K562 (cell line): ENCODE results near the gene SLC25A10. TPM values are rescaled to one million over a fixed set of nuclear protein-coding genes. Genes with fewer than 3 reads are reported as not detected.
A peak's percentile ranks its signal among the peaks of the same experiment; 100 is the strongest.

ENCODE experiments used
- CREM ChIP-seq: IDR thresholded peaks from 2 replicates; pipeline ENCODE4 v1.6.1; 2014; ENCODE audit warnings: antibody characterized with exemption, low read depth
- FOS ChIP-seq: IDR thresholded peaks from 3 replicates; pipeline ENCODE4 v1.6.1; 2011; ENCODE audit not compliant: insufficient read length; ENCODE audit errors: extremely low read depth
- FOXJ2 ChIP-seq: fragments of 200-800 bp; sonication (Bioruptor generic); IDR thresholded peaks from 2 replicates; pipeline ENCODE4 v1.6.1; 2016; ENCODE audit warnings: missing genetic modification characterization, missing compliant biosample characterization
- KDM2B ChIP-seq: fragments of 250-450 bp; sonication (Bioruptor Pico); IDR thresholded peaks from 2 replicates; pipeline ENCODE4 v1.8.0; 2021; ENCODE audit warnings: mild to moderate bottlenecking, moderate library complexity
- LEF1 ChIP-seq: fragments of 450-650 bp; IDR thresholded peaks from 2 replicates; pipeline ENCODE4 v1.6.1; 2016; ENCODE audit warnings: mild to moderate bottlenecking
- POLR2A ChIP-seq: fragments of 450-650 bp; conservative IDR thresholded peaks from 2 replicates; pipeline ENCODE4 v1.6.1; 2016
- RFX5 ChIP-seq: IDR thresholded peaks from 2 replicates; pipeline ENCODE4 v1.6.1; 2011; ENCODE audit warnings: low read depth, mild to moderate bottlenecking, improper control_type of control experiment, low read length
- RUNX1 ChIP-seq: sonication (generic); IDR thresholded peaks from 2 replicates; pipeline ENCODE4 v1.6.1; 2016; ENCODE audit warnings: antibody characterized with exemption, low read depth
- SAP30 ChIP-seq: fragments of 200-600 bp; sonication (generic); IDR thresholded peaks from 2 replicates; pipeline ENCODE4 v1.6.1; 2012; ENCODE audit warnings: borderline replicate concordance, low read depth, mild to moderate bottlenecking, moderate library complexity, low read length, control low read depth, inconsistent platforms; ENCODE audit not compliant: insufficient read depth, poor library complexity, severe bottlenecking
- SUPT5H ChIP-seq: fragments of 450-650 bp; IDR thresholded peaks from 2 replicates; pipeline ENCODE4 v1.6.1; 2016
- ZC3H8 ChIP-seq: fragments of 450-650 bp; IDR thresholded peaks from 2 replicates; pipeline ENCODE4 v1.6.1; 2017
- ZNF224 ChIP-seq: sonication (generic); formaldehyde crosslinking; IDR thresholded peaks from 2 replicates; pipeline ENCODE4 v1.8.0; 2022; ENCODE audit warnings: mild to moderate bottlenecking, missing genetic modification reagents
- ZNF324 ChIP-seq: fragments of 250-450 bp; sonication (Bioruptor Pico); IDR thresholded peaks from 2 replicates; pipeline ENCODE4 v1.4.0; 2020; ENCODE audit warnings: mild to moderate bottlenecking
- ZNF384 ChIP-seq: IDR thresholded peaks from 2 replicates; pipeline ENCODE4 v1.6.1; 2012; ENCODE audit warnings: low read depth, low read length, improper control_type of control experiment
- ZNF507 ChIP-seq: conservative IDR thresholded peaks from 2 replicates; pipeline ENCODE4 v1.6.1; 2017; ENCODE audit warnings: missing genetic modification characterization, missing compliant biosample characterization
- ZNF586 ChIP-seq: fragments of 450-650 bp; formaldehyde crosslinking; conservative IDR thresholded peaks from 2 replicates; pipeline ENCODE4 v1.4.0; 2020; ENCODE audit warnings: mild to moderate bottlenecking, moderate library complexity
- ZNF79 ChIP-seq: fragments of 250-450 bp; sonication (Bioruptor Pico); IDR thresholded peaks from 2 replicates; pipeline ENCODE4 v1.4.0; 2020; ENCODE audit warnings: low read depth, mild to moderate bottlenecking, moderate library complexity
- ZSCAN32 ChIP-seq: fragments of 450-650 bp; formaldehyde crosslinking; IDR thresholded peaks from 2 replicates; pipeline ENCODE4 v1.4.0; 2020; ENCODE audit warnings: mild to moderate bottlenecking, moderate library complexity
- polyA plus RNA-seq, 8 experiments: library from polyadenylated mRNA; depleted of rRNA in 4 of 8; stranded (reverse) in 5 of 8; unstranded in 3 of 8; fragments of >200 nt; fragmentation: Nextera tagmentation in 2 of 8; fragmentation: Illumina TruSeq in 1 of 8; extraction: Ambion mirVana in 2 of 8; extraction: Trizol in 1 of 8; gene quantifications; 2 replicates each; pipeline versions ENCODE4 v1.2.1 to v1.2.3, GENCODE V29; 2011 to 2014; ENCODE audit warnings: inconsistent platforms in 1 of 8, missing spikeins in 1 of 8
- total RNA-seq, 7 experiments: library from RNA; depleted of rRNA in 6 of 7; stranded (reverse); fragments of >200 nt in 6 of 7; fragmentation: Illumina TruSeq in 2 of 7; extraction: Trizol in 2 of 7; gene quantifications; 2 replicates each; pipeline versions ENCODE4 v1.2.1 to v1.2.3, GENCODE V29; 2011 to 2021; ENCODE audit warnings: low replicate concordance in 1 of 7
- TF ChIP-seq, protein P1 (sequence below): fragments of 450-650 bp; IDR thresholded peaks from 2 replicates; pipeline ENCODE4 v1.7.0; 2016; ENCODE audit warnings: borderline replicate concordance
- TF ChIP-seq, protein P2 (sequence below), 2 experiments: IDR thresholded peaks in 1 of 2; conservative IDR thresholded peaks in 1 of 2; 2 replicates each; pipeline ENCODE4 v1.6.1; 2016; ENCODE audit warnings: low read depth in 2 of 2, mild to moderate bottlenecking in 1 of 2, missing compliant biosample characterization in 1 of 2, missing genetic modification characterization in 1 of 2, moderate library complexity in 1 of 2
- TF ChIP-seq, protein P3 (sequence below): sonication (generic); formaldehyde crosslinking; IDR thresholded peaks from 2 replicates; pipeline ENCODE4 v1.8.1; 2022; ENCODE audit warnings: missing genetic modification reagents
- TF ChIP-seq, protein P4 (sequence below): fragments of 450-650 bp; formaldehyde crosslinking; conservative IDR thresholded peaks from 2 replicates; pipeline ENCODE4 v1.4.0; 2022; ENCODE audit warnings: mild to moderate bottlenecking, missing genetic modification characterization

The SLC25A10 gene
- total and polyA plus RNA-seq, 9 of the 15 experiments (the other 6 are each of a cell fraction or from before 2014, with no cell fraction given), result 0.10 to 85.6 (median 34.3) TPM

DNA sequence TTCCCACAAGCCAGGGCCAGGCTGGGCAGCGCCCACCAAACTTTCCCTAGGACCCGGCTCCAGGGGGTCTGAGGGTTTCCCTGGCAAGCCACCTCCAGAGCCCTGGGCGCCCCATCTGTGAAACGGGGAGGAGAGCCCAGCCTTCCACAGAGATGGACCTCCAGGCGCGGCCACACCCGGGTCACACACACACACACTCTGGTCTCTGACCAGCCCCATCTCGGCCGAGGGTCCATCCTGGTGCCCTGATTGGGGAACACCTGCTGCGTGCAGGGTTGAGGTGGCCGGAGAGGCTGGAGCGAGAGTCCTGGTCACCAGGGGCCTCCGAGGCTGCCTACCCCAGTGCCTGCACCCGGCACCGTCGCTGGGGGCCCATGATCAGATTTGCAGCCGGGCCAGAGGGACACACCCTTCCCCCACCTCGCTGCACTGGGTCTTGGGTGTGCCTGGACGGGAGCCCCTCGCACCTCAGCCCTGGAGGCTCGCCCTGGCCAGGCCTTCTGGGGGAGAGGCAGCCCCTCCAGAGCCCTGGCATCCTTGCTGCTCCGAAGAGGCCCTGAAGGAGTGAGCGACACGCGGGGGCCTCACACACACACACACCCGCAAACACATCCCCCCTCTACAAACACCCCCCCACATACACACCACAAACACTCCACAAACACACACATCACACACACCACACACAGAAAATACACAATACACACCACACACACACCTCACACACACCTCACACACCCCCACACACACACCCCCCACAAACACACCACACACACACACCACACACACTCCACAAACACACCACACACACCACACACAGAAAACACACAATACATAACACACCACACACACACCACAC lies 29.7 kb downstream of the SLC25A10 start (continued):
- TF ChIP-seq, protein P1, sequence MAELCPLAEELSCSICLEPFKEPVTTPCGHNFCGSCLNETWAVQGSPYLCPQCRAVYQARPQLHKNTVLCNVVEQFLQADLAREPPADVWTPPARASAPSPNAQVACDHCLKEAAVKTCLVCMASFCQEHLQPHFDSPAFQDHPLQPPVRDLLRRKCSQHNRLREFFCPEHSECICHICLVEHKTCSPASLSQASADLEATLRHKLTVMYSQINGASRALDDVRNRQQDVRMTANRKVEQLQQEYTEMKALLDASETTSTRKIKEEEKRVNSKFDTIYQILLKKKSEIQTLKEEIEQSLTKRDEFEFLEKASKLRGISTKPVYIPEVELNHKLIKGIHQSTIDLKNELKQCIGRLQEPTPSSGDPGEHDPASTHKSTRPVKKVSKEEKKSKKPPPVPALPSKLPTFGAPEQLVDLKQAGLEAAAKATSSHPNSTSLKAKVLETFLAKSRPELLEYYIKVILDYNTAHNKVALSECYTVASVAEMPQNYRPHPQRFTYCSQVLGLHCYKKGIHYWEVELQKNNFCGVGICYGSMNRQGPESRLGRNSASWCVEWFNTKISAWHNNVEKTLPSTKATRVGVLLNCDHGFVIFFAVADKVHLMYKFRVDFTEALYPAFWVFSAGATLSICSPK, result peak; percentile 72; the same call in 1 of the 2 replicates
- no peak for TF ChIP-seq POLR2A
- no peak for TF ChIP-seq RFX5
- TF ChIP-seq ZNF586 (CRISPR knock-in tag), result no peak
- TF ChIP-seq LEF1, result peak; percentile 47; the same call in 1 of the 2 replicates
- no peak for TF ChIP-seq ZNF324 (CRISPR knock-in tag)
- no peak for TF ChIP-seq ZNF79 (CRISPR knock-in tag)
- no peak for TF ChIP-seq SUPT5H
- no peak for TF ChIP-seq KDM2B
- no peak for TF ChIP-seq ZSCAN32
- no peak for TF ChIP-seq RUNX1
- no peak for TF ChIP-seq ZC3H8
- TF ChIP-seq CREM, result no peak
- TF ChIP-seq, protein P2, sequence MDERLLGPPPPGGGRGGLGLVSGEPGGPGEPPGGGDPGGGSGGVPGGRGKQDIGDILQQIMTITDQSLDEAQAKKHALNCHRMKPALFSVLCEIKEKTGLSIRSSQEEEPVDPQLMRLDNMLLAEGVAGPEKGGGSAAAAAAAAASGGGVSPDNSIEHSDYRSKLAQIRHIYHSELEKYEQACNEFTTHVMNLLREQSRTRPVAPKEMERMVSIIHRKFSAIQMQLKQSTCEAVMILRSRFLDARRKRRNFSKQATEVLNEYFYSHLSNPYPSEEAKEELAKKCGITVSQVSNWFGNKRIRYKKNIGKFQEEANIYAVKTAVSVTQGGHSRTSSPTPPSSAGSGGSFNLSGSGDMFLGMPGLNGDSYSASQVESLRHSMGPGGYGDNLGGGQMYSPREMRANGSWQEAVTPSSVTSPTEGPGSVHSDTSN (CRISPR knock-in tag; IDR thresholded peaks at IDR 0.05; ENCODE audit: low read depth), result no peak
- TF ChIP-seq, protein P2 (tag; conservative IDR thresholded peaks at IDR 0.05; ENCODE audit: low read depth), result no peak
- no peak for TF ChIP-seq ZNF507
- TF ChIP-seq, protein P3, sequence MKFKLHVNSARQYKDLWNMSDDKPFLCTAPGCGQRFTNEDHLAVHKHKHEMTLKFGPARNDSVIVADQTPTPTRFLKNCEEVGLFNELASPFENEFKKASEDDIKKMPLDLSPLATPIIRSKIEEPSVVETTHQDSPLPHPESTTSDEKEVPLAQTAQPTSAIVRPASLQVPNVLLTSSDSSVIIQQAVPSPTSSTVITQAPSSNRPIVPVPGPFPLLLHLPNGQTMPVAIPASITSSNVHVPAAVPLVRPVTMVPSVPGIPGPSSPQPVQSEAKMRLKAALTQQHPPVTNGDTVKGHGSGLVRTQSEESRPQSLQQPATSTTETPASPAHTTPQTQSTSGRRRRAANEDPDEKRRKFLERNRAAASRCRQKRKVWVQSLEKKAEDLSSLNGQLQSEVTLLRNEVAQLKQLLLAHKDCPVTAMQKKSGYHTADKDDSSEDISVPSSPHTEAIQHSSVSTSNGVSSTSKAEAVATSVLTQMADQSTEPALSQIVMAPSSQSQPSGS (CRISPR knock-in tag), result no peak
- no peak for TF ChIP-seq ZNF384
- TF ChIP-seq, protein P4, sequence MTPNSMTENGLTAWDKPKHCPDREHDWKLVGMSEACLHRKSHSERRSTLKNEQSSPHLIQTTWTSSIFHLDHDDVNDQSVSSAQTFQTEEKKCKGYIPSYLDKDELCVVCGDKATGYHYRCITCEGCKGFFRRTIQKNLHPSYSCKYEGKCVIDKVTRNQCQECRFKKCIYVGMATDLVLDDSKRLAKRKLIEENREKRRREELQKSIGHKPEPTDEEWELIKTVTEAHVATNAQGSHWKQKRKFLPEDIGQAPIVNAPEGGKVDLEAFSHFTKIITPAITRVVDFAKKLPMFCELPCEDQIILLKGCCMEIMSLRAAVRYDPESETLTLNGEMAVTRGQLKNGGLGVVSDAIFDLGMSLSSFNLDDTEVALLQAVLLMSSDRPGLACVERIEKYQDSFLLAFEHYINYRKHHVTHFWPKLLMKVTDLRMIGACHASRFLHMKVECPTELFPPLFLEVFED (CRISPR knock-in tag), result 0 out of 2 replicates have a peak, but pooled peaks have one; percentile 30
- TF ChIP-seq FOXJ2 (tag), result no peak
- TF ChIP-seq SAP30, result no peak
- no peak for TF ChIP-seq ZNF224 (CRISPR knock-in tag)
- TF ChIP-seq FOS, result no peak
